GM23338 (cell line): ENCODE measurements around the gene NLK.

Experiments
- CREB1 ChIP-seq: fragments of 250-450 bp; sonication (Bioruptor Pico); IDR thresholded peaks from 2 replicates; pipeline ENCODE4 v1.5.0; 2020; ENCODE audit warnings: low read depth, mild to moderate bottlenecking, moderate library complexity
- EZH2 ChIP-seq: fragments of 200-600 bp; sonication (generic); IDR thresholded peaks from one replicate; pipeline ENCODE4 v1.8.0; 2017; ENCODE audit warnings: antibody characterized with exemption, mild to moderate bottlenecking, low read depth; ENCODE audit not compliant: unreplicated experiment
- EZH2phosphoT487 ChIP-seq: fragments of 200-600 bp; sonication (generic); IDR thresholded peaks from one replicate; pipeline ENCODE4 v1.8.1; 2018; ENCODE audit warnings: antibody characterized with exemption; ENCODE audit not compliant: unreplicated experiment
- JUNB ChIP-seq: IDR thresholded peaks from one replicate; pipeline ENCODE4 v1.6.1; 2016; ENCODE audit warnings: antibody characterized with exemption; ENCODE audit not compliant: unreplicated experiment
- NANOG ChIP-seq: IDR thresholded peaks from 2 replicates; pipeline ENCODE4 v1.6.1; 2016; ENCODE audit warnings: antibody characterized with exemption, borderline replicate concordance
- POLR2AphosphoS5 ChIP-seq: IDR thresholded peaks from 2 replicates; pipeline ENCODE4 v1.6.1; 2016; ENCODE audit warnings: antibody characterized with exemption, low read depth
- ZNF114 ChIP-seq: fragments of 250-450 bp; sonication (Bioruptor Pico); IDR thresholded peaks from 2 replicates; pipeline ENCODE4 v1.5.0; 2020; ENCODE audit warnings: mild to moderate bottlenecking, moderate library complexity
- TF ChIP-seq, protein P1 (sequence below), 2 experiments: fragments of 200-600 bp in 1 of 2; sonication (generic) in 1 of 2; conservative IDR thresholded peaks; 2 replicates each; pipeline versions ENCODE4 v1.5.1 to v1.6.1; 2016 to 2017; ENCODE audit warnings: antibody characterized with exemption in 2 of 2, low read depth in 2 of 2, mild to moderate bottlenecking in 2 of 2, moderate library complexity in 1 of 2
- TF ChIP-seq, protein P2 (sequence below): IDR thresholded peaks from one replicate; pipeline ENCODE4 v1.6.1; 2018; ENCODE audit warnings: antibody characterized with exemption; ENCODE audit not compliant: unreplicated experiment
- TF ChIP-seq, protein P3 (sequence below): IDR thresholded peaks from 2 replicates; pipeline ENCODE4 v1.6.1; 2016; ENCODE audit warnings: antibody characterized with exemption

DNA sequence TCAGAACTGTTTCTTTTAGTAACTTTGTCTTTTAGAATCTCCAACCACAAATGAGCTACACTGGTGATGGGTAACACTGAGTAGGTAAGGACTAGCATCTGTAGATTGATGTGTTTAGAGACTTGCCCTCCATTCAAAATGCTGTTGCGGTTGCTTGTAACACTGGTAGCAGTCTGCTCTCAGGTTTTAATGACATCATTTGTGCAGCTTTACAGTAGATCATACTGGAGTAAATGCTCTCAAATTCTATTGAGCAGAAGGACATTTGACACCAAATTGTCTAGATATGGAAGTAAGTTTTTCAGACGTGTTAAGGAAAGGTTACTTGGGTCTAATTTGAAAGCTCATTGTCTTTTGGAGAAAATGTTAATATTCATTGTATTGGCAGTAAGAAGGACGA is 98.8 kb downstream of the NLK start:
- TF ChIP-seq POLR2AphosphoS5 (no peak), EZH2 (no peak), EZH2phosphoT487 (no peak), CREB1 (CRISPR knock-in tag) (no peak), JUNB (no peak), NANOG (no peak), ZNF114 (no peak)
- TF ChIP-seq, protein P1, sequence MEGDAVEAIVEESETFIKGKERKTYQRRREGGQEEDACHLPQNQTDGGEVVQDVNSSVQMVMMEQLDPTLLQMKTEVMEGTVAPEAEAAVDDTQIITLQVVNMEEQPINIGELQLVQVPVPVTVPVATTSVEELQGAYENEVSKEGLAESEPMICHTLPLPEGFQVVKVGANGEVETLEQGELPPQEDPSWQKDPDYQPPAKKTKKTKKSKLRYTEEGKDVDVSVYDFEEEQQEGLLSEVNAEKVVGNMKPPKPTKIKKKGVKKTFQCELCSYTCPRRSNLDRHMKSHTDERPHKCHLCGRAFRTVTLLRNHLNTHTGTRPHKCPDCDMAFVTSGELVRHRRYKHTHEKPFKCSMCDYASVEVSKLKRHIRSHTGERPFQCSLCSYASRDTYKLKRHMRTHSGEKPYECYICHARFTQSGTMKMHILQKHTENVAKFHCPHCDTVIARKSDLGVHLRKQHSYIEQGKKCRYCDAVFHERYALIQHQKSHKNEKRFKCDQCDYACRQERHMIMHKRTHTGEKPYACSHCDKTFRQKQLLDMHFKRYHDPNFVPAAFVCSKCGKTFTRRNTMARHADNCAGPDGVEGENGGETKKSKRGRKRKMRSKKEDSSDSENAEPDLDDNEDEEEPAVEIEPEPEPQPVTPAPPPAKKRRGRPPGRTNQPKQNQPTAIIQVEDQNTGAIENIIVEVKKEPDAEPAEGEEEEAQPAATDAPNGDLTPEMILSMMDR (conservative IDR thresholded peaks at IDR 0.05; ENCODE audit: low read depth in 2 of 2): no peak
- TF ChIP-seq, protein P2, sequence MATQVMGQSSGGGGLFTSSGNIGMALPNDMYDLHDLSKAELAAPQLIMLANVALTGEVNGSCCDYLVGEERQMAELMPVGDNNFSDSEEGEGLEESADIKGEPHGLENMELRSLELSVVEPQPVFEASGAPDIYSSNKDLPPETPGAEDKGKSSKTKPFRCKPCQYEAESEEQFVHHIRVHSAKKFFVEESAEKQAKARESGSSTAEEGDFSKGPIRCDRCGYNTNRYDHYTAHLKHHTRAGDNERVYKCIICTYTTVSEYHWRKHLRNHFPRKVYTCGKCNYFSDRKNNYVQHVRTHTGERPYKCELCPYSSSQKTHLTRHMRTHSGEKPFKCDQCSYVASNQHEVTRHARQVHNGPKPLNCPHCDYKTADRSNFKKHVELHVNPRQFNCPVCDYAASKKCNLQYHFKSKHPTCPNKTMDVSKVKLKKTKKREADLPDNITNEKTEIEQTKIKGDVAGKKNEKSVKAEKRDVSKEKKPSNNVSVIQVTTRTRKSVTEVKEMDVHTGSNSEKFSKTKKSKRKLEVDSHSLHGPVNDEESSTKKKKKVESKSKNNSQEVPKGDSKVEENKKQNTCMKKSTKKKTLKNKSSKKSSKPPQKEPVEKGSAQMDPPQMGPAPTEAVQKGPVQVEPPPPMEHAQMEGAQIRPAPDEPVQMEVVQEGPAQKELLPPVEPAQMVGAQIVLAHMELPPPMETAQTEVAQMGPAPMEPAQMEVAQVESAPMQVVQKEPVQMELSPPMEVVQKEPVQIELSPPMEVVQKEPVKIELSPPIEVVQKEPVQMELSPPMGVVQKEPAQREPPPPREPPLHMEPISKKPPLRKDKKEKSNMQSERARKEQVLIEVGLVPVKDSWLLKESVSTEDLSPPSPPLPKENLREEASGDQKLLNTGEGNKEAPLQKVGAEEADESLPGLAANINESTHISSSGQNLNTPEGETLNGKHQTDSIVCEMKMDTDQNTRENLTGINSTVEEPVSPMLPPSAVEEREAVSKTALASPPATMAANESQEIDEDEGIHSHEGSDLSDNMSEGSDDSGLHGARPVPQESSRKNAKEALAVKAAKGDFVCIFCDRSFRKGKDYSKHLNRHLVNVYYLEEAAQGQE: no peak
- TF ChIP-seq, protein P3, sequence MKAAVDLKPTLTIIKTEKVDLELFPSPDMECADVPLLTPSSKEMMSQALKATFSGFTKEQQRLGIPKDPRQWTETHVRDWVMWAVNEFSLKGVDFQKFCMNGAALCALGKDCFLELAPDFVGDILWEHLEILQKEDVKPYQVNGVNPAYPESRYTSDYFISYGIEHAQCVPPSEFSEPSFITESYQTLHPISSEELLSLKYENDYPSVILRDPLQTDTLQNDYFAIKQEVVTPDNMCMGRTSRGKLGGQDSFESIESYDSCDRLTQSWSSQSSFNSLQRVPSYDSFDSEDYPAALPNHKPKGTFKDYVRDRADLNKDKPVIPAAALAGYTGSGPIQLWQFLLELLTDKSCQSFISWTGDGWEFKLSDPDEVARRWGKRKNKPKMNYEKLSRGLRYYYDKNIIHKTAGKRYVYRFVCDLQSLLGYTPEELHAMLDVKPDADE: no peak
